Renal cortical epithelial cell (primary cell): ENCODE measurements around the gene PBX4. TPM values are rescaled to one million over a fixed set of nuclear protein-coding genes. Genes with fewer than 3 reads are reported as not detected.
A peak's percentile ranks its signal among the peaks of the same experiment; 100 is the strongest.

Experiments
- DNase-seq: peaks from one replicate; pipeline ENCODE4 v3.0.0-alpha.2; 2011; ENCODE audit warnings: low read depth
- total RNA-seq: library from RNA; depleted of rRNA; stranded (reverse); fragments of >200 nt; gene quantifications from 2 replicates; pipeline ENCODE4 v1.2.3, GENCODE V29; 2014

Gene PBX4
- total RNA-seq, 1 donor from 2014 or later, result 1.7 TPM

DNA sequence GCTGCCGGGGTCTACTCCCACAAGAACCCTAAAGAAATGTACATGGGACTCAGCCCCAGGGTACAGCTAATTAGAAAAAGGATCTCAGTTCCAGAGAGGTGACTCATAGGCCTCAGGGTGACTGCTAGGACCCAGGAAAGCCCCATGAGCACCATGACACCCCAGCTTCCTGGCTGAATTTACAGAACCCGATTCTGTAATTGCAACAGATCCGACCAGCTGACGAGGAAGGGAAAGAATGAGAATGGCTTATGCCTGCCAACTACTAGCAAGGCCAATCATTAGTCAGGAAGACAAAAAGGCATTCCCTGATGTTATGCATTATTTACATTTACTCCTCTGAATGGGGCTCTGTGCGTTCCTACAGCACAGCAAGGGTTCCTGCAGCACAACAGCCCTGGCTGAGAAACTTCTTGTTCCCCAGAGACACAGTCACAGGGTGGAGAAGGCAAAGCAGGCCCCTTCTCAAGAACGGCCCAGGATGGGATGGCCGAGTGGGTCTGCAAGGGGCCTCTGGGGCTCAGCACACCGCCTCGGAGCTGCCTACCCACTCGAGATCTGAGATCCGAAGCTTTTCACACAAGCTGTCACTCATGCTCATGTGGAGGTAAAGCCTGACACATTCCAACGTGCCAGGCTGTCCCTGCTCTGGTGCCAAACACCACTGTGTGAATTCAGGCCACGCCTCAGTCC lies 27.2 kb downstream of the PBX4 start:
- DNase-seq, result peak; percentile 96

DNA sequence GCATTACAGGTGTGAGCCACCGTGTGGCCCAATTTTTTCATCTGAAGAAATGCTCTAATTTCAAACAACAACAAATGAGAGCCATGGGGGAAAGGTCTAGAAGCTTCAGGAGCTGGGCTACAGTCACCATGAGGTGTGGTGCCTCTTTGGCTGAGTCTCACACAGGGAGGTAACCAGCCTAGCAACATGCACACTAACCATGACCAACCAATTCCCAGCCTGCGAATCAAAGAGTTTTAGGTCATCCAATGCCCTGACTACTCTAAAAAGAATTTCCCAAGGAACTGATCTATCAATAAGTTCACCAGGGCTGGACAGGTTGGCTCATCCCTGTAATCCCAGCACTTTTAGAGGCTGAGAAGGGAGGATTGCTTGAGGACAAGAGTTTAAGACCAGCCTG lies 29.9 kb downstream of the PBX4 start:
- DNase-seq, result no peak

DNA sequence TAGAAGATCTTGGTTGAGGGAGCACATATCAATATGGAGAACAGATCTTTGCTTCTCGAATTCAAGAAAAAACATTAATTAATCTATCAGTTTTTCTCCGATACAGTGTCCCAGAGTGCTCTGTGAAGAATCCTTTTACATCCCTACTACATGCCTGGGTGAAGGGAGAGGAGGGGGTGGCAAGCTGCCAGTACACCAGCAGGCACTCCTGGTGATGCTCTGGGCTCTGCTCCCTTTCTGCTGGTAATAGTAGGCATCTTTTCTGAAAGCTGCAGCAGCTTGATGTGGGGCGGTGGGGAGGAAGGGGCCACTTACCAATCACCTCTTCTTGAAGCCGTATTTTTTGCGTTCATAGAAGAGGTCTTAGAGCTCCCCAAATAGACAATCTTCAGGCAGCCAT lies 30.7 kb downstream of the PBX4 start:
- no peak for DNase-seq

DNA sequence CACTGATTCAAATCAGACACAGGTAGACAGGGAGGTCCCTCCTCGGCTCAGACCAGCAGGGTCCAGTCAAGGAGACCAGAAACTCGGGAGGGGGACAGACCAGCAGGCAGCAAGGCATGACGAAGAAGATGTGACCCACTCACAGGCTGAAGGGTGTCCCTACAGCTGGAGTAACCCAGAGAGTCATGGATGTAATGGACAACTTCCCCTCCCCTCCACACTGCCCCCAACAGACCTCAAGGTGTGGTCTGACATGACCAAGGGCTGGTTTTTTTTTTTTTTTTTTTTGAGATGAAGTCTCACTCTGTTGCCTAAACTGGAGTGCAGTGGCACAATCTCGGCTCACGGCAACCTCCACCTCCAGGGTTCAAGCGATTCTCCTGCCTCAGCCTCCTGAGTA lies 34.1 kb downstream of the PBX4 start:
- no peak for DNase-seq

DNA sequence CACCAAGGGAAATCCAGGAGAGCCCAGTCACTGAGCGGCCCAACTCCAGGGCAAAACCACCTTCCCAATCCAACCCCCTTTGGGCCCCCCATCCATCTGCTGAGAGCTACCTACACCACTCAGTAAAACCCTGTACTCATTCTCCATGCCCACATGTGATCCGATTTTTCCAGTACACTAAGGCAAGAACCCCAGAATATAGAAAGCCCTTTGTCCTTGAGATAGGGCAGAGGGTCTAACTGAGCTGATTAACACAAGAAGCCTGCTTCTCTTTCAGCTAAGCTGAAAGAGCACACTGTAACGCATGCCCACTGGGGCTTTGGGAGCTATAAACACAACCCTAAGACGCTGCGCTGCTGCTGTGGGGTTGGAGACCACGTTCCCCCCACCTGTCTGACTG lies 36.0 kb downstream of the PBX4 start:
- no peak for DNase-seq

DNA sequence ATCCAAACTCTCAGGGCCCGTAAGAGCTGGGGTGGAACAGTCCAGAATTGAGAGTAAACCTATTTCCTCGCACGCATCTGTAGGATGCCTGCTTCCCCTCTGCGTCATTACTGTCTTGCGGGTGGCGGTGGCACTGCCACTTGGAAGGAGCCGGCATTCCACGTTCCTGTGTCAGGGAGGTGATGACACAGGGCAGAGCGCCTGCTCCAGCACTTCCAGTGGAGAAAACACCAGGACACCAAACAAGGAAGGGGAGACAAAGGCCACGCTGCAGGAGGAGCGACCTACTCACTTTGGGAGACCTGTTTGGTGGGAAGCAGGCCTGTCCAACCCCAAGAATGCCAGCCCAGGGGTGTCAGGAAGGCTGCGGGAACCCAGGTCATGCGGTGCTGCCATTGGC lies 37.1 kb downstream of the PBX4 start:
- DNase-seq, result no peak

DNA sequence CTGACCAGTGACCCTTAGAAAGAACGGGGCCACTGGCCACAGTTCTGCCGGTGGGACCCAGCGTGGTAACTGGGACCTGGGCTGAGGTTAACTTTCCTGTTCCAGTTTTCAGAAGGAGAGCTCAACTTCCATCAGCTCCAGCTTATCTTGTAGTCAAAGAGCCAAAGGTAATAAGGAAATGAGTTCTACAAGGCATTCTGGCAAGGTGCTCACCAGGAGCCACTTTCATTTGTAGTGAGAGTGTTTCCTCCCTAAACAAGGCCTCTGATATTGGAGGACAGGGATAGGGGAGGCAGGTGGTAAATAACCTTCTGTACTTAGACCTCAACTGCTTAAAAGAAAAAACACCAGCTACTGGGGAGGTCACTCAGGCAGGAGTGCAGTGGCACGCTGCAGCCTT lies 38.1 kb downstream of the PBX4 start:
- no peak for DNase-seq

DNA sequence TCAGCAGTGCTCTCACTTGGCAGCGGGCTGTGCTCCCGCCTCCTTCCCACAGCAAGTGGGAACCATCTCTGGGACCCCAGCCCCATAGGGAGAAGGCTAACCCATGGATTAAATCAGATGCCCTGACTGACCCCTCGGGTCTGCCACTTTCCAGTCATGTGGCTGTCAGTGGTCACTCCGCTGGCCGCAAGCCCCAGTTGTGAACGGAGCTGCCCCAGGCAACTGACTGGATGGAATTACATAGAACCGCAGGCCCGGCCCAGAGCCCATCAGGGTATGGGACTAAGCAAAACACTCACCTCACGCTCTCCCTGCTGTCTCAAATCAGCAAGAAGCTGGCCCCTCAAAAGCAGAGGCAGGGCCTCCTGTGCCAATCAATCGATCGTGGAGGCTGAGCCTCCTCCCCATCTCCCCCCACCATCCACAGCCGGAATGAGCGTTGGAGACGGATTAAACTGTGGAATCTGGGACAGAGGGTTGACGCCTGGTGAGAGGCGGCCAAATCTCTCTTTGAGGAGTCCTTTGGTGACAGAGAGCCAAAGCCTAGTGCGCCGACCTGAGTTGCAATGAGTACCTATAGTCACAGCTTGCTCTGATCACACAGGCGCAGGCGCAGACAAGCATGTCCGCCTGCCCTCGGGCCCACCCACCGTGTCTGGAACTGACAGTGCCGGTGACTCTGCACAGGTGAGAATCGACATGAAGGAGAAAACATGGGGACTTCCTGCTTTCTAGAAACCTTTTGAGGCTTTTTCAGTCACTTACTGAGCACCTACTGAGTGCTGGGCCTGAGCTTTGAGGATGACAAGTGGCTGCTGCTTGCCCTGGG lies 38.7 kb downstream of the PBX4 start:
- DNase-seq, result no peak

DNA sequence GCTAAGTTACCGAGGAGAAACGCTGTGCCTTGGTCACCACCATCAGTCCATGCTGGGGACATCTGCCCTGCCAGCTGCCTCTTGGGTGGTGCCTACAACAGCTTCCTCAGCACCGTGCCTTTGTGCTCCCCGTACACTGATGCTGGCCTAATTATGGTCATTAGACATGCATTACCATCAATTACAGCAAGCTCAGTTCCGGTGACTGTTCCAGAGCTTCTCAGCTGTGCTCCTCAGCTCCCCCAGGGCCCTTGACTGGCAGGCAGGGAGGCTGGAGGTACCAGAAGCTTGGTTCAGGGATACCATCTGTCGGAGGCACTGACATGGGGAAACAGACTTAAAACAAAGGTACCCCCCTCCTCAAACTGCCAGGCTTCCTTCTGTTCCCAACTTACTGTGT lies 40.2 kb downstream of the PBX4 start:
- no peak for DNase-seq

DNA sequence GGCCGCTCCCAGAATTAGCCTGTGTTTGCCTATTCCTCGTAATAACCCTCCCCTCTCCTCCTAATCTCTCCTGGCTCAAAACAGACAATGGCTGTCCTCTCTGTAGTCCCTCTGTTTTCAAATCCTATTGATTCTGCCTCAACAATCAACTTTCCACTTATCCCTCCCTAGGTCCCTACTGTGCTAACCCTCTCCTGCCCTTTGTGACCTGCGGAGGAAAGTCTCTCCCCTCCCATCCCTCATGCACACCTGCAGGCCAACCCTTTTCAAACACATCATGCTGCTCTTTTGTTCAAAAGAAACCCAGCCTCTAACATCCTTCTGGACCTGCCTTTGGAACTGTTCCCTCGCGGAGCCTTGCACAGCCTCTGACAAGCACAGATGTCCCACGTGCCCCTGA lies 43.1 kb downstream of the PBX4 start:
- no peak for DNase-seq

DNA sequence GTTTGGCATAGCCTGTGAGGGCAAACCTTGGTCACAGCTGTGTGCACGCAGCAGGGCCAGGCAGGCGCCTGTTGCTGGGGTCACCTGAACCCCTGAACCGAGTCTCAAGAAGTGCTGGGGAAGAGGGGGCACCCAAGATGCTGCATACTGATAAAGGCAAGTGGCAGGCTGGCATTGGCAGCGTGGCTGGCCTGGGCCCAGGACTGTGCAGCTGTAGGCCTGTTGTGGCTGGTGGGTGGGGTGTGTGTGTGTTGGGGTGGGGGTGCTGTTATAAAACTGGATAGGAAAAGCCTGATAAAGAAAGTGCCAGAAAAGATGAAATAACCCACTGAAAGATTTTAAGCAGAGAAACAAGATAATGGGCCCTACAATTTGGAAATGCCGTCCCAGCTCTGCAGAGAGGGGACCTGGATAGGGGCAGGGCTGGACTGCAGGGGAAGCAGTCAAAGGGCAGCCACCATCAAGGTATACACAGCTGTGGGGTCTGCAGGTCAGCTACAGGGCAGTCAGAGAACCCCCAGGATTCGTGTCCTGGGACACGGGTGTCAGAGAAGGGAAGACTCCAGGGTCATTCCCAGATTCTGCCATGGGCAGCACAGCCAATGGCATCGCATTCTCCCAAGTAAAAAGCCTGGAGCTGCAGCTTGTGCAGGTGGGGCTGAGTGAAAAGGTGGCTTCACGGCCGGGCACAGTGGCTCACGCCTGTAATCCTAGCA lies 47.3 kb downstream of the PBX4 start:
- DNase-seq, result no peak

DNA sequence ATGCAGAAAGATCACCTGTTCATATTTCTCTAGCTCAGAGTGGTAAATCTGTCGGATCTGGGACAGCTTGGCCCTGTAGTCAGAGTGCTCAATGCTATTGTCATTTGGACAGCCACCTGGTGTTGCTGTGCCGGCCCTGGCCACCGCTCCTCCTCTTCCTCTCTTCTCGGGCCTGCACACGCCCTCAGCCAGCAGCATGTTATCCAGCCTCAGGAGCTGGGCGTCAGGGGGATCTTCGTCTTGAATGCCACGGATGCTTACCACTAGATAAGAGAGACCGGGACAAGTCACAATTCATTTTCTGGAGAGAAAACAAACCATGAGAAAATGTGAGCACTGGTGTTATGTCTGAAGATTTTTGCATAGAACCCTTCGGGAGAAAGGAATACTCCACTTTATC lies 47.9 kb downstream of the PBX4 start:
- no peak for DNase-seq

DNA sequence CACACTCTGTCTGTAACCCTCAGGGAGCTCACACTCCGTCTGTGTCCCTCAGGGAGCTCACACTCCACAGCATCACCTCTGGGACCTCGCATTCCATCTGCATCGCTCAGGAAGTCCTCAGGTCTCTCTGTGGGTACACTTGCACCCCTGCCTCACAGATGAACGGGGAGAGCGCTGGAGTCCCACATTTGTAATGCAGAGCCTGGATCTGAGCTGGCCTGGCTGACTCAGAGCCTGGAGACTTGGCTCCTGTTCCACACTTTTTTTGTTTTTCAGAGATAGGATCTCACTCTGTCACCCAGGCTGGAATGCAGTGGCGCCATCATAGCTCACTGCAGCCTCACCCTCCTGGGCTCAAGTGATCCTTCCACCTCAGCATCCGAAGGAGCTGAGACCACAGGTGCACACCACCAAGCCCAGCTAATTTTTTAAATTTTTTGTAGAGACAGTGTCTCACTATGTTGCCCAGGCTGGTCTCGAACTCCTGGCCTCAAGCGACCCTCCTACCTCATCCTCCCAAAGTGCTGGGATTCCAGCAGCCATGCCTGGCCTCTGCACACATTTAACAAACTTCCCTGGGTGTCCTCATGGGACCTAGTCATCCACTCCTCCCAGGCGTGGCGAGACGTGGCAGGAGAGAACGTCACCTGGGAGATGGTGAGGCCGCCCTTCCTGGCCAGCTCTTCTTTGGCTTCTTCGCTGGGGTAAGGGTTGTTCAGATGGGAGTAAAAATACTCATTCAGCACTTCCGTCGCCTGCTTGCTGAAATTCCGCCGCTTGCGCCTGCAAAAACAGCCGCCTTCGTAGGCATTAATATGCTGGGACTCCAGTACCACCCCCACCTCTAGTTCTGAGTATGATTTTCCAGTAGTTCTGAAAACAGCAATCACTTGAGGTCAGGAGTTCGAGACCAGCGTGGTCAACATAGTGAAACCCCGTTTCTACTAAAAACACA lies 49.4 kb downstream of the PBX4 start:
- no peak for DNase-seq

DNA sequence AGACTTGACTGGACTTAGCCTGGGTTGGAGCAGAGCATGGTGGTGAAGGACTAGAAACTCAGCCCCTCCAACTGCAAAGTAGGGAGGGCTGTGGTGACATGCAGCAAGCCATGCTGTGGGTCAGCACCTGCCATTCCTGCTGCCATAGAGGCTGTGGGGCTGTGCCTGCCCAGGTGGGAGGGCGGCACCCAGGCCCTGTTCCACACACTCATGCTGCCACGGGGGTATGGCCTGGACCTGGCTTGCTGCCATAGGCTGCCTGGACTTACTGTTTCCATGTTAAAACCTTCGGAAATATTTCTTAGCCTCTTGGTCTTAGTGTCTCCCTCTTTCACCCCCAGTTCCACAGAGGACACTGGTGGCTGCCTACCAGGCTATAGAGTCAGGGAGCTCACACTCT lies 51.1 kb downstream of the PBX4 start:
- no peak for DNase-seq

DNA sequence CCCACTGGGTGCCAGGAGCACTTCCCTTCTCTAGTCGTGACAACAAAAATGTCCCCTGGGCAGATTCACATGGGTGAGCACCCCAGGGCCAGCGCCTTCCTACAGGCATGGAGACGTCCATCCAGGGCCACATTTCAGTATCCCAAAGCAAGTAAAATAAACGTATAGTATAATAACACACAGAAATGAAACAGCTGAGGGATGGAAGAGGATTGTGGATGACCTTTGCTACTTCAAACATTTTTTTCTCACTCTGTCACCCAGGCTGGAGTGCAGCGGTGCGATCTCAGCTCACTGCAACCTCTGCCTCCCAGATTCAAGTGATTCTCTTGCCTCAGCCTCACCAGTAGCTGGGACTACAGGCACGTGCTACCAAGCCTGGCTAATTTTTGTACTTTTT lies 52.2 kb downstream of the PBX4 start:
- no peak for DNase-seq

DNA sequence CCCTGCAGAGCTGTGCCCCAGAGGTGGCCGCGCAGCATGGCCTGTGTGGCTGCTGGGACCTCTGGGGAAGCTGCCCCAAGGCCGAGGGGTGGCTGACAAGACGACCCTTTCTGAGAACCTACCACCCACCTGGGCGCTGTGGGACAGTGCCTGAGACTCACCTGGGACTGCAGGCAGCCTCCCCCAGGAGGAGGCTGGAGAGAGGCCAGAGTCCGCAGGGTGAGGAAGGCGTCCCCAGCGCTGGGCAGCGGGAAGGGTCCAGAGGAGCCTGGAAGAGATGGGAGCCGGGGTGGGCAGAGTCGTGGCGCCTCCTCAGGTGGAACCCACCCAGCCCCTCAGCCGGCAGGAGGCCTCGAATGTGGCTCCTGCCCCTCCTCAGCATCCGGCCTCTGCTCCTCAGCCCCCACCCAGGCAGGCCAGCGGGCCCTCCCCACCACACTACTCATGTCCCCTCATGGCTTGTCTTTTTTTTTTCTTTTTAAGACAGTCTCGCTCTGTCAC lies 55.1 kb downstream of the PBX4 start:
- DNase-seq, result no peak

DNA sequence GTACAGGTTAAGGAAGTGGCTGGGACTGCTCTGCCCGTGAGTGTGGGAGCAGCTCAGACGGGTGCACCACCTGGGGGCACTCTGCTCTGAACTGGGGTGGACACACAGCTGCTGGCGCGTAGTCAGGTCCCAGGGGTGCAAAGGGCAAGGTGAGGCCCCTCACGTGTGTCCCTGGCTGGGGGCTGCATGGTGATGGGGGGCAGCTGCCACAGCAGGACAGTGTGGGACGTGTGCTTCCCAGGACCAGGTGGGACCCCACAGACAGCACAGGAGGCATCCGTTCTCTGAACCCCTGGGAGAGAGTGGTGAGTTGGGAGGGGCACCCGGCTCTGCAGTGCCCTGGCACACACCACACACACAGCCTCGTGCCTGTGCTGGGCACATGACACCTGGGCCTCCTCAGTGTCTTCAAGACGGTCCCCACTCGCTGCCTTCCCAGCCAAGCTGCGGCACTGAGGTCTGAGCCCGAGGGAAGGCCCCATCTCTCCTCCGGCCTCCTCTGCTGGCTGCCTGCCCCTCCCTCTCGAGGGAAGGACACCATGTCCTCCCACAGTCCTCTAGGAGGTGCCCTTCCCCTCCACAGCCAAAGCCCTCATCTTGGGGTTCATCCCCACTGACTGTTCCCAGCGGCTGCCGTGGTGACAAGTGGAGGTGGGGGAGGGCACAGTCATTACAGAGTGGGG lies 55.7 kb downstream of the PBX4 start:
- DNase-seq, result no peak

DNA sequence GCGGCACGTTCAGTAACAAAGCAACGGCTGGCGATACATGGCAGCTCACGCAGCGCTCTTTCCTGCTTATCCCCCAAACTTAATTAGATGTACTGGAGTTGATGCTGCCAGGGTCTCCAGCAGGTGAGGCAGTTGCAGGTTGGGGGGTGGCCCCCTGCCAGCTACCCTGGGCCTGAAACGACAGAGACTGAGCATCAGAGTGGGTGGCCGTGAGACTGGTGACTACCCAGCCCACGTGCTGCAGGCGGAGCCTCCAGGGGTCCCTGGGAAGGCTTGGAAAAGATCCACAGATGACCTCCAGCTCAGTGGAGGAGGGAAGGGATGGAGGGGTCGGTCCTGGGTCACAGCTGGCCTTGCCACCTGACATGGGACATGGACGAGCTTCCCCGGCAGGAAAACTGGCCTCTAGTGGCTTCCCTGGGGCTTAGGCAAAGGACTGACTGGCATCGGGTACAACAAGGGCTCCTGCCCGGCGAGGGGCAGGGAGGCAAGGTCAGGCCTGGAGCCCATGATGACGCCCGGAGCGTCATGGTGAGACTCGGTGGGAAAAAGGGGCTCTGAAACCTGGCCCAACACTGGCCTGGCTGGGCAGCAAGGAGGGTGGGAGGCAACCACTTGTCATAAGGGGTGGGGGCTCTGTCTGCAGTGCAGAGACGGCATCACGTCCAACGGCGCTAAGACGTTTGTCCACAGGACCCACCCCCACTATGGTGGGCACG lies 56.4 kb downstream of the PBX4 start:
- no peak for DNase-seq

DNA sequence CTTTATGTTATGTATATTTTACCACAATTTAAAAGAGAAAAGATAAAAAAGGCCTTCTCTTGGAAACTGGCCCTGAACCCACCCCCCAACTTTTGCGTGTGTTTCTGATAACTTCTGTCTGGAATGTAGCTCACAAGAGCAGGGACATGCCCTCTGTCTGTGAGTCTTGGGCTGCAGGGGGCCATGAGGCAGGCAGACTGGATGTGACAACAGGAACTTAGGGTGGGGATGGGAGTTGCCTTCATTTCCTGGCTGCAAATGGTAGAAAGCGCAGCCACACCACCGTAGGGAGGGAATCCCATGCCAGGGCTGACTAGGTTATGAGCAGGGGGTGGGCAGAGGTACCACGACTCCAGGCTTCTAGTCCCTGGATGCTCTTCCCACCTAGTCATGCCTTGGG lies 58.6 kb downstream of the PBX4 start:
- no peak for DNase-seq

DNA sequence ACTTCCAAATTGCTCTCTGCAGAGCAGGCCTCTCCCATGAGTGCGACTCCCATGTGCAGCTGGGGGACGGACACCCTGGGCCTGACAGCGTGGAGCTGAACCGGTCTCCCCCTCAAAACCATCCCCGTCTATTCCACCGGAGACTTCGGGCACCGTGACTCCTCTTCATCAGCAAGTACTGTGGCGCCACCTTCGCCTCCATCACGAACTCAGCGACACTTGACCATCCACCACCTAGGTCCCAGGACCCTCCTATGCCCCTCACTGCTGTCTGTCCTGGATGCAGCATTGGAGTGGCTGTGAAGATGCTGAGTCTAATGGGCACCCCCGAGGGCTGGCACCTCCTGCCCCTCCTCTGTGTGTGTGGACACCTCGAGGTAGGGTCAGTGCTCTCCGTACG lies 59.9 kb downstream of the PBX4 start:
- no peak for DNase-seq
